Measurements from ENCODE around the gene GGNBP2.

GGNBP2 gene

GRCh38 chr17:36533935-36534839 lies 10.5 kb upstream of the GGNBP2 start:
- no peak for TF ChIP-seq GATA3 (IDR thresholded peaks at IDR 0.05; ENCODE audit: low read depth, low read length)
- no peak for TF ChIP-seq GATA2 (IDR thresholded peaks at IDR 0.05; ENCODE audit: low read depth, low read length)

GRCh38 chr17:36534840-36535668 lies 9.7 kb upstream of the GGNBP2 start, which contains the start of the genes MYO19 and PIGW:
MYO19 (minus strand) TSS chr17:36534868; CDS start chr17:36532538, 2,330 bp downstream.
PIGW (plus strand) TSS chr17:36534987; CDS start chr17:36537102, 2,115 bp downstream.
- TF ChIP-seq GATA3 (IDR thresholded peaks at IDR 0.05; ENCODE audit: low read depth, low read length) (no peak), GATA2 (IDR thresholded peaks at IDR 0.05; ENCODE audit: low read depth, low read length) (no peak)

GRCh38 chr17:36535669-36536081 lies 9.0 kb upstream of the GGNBP2 start:
- TF ChIP-seq GATA3 (IDR thresholded peaks at IDR 0.05; ENCODE audit: low read depth, low read length) (no peak), GATA2 (IDR thresholded peaks at IDR 0.05; ENCODE audit: low read depth, low read length) (no peak)

GRCh38 chr17:36540696-36541095 lies 4.0 kb upstream of the GGNBP2 start:
- TF ChIP-seq GATA3 (IDR thresholded peaks at IDR 0.05; ENCODE audit: low read depth, low read length) (no peak), GATA2 (IDR thresholded peaks at IDR 0.05; ENCODE audit: low read depth, low read length) (no peak)

- TF ChIP-seq GATA3 (IDR thresholded peaks at IDR 0.05; ENCODE audit: low read depth, low read length) (no peak), GATA2 (IDR thresholded peaks at IDR 0.05; ENCODE audit: low read depth, low read length) (no peak)
Measured at GRCh38 chr17:36542755-36543154, 2.0 kb upstream of the GGNBP2 start.

- TF ChIP-seq GATA2 (IDR thresholded peaks at IDR 0.05; ENCODE audit: low read depth, low read length) (no peak), GATA3 (IDR thresholded peaks at IDR 0.05; ENCODE audit: low read depth, low read length) (no peak)
Measured at GRCh38 chr17:36544044-36544306, 744 bp upstream of the GGNBP2 start.

- TF ChIP-seq GATA2 (IDR thresholded peaks at IDR 0.05; ENCODE audit: low read depth, low read length): no peak
- TF ChIP-seq GATA3 (IDR thresholded peaks at IDR 0.05; ENCODE audit: low read depth, low read length): no peak
Measured at GRCh38 chr17:36545077-36545464, 352 bp downstream of the GGNBP2 start.

GRCh38 chr17:36545465-36546417 lies 1.0 kb downstream of the GGNBP2 start:
- TF ChIP-seq GATA2 (IDR thresholded peaks at IDR 0.05; ENCODE audit: low read depth, low read length): no peak
- TF ChIP-seq GATA3 (IDR thresholded peaks at IDR 0.05; ENCODE audit: low read depth, low read length): no peak

GRCh38 chr17:36546418-36547093 lies 1.8 kb downstream of the GGNBP2 start:
- no peak for TF ChIP-seq GATA3 (IDR thresholded peaks at IDR 0.05; ENCODE audit: low read depth, low read length)
- TF ChIP-seq GATA2 (IDR thresholded peaks at IDR 0.05; ENCODE audit: low read depth, low read length): no peak

GRCh38 chr17:36547776-36548175 lies 3.1 kb downstream of the GGNBP2 start:
- no peak for TF ChIP-seq GATA3 (IDR thresholded peaks at IDR 0.05; ENCODE audit: low read depth, low read length)
- no peak for TF ChIP-seq GATA2 (IDR thresholded peaks at IDR 0.05; ENCODE audit: low read depth, low read length)

GRCh38 chr17:36550491-36551417 lies 6.0 kb downstream of the GGNBP2 start:
- no peak for TF ChIP-seq GATA2 (IDR thresholded peaks at IDR 0.05; ENCODE audit: low read depth, low read length)
- no peak for TF ChIP-seq GATA3 (IDR thresholded peaks at IDR 0.05; ENCODE audit: low read depth, low read length)

GRCh38 chr17:36553459-36553858 lies 8.7 kb downstream of the GGNBP2 start:
- TF ChIP-seq GATA2 (IDR thresholded peaks at IDR 0.05; ENCODE audit: low read depth, low read length) (no peak), GATA3 (IDR thresholded peaks at IDR 0.05; ENCODE audit: low read depth, low read length) (no peak)
